ENCODE data around the gene FASTKD3.

DNA sequence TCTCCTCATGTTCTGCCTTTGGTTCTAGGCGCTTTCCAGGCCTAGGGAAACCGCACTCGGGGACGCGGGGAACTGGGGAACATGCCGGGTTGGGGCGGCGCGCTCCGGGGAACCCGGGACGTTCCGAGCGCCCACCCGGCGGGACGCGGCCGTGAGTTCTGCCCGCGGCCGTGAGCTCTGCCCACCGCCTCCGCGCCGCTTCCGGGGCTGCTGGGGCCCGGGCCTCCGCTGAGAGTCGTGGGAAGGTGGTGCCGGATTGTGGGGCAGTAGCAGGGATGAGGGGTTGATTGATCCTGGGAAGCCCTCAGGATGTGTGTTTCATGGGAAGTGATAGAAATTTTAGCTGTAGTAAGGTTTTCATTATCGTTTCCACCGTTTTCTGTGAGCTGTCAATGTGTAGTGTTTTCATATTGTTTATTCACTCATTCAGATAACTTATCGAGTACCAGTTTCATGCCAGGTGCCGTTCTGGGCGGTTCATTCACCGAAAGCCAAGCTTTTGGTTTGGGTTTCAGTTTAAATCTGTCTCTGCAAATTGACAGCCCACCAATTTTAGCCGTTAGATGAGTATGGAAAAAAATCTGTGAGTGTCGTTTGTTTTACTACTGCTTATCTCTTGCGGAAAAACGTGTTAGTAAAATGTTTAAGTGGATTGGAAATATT lies 774 bp upstream of the FASTKD3 start:
- TF ChIP-seq POLR2A (IDR thresholded peaks at IDR 0.05) (no peak), EP300 (IDR thresholded peaks at IDR 0.05) (no peak)
- TF ChIP-seq, protein P1, sequence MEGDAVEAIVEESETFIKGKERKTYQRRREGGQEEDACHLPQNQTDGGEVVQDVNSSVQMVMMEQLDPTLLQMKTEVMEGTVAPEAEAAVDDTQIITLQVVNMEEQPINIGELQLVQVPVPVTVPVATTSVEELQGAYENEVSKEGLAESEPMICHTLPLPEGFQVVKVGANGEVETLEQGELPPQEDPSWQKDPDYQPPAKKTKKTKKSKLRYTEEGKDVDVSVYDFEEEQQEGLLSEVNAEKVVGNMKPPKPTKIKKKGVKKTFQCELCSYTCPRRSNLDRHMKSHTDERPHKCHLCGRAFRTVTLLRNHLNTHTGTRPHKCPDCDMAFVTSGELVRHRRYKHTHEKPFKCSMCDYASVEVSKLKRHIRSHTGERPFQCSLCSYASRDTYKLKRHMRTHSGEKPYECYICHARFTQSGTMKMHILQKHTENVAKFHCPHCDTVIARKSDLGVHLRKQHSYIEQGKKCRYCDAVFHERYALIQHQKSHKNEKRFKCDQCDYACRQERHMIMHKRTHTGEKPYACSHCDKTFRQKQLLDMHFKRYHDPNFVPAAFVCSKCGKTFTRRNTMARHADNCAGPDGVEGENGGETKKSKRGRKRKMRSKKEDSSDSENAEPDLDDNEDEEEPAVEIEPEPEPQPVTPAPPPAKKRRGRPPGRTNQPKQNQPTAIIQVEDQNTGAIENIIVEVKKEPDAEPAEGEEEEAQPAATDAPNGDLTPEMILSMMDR (IDR thresholded peaks at IDR 0.05): no peak
